Measurements from ENCODE around the gene ABCB6.

ABCB6 gene

DNA sequence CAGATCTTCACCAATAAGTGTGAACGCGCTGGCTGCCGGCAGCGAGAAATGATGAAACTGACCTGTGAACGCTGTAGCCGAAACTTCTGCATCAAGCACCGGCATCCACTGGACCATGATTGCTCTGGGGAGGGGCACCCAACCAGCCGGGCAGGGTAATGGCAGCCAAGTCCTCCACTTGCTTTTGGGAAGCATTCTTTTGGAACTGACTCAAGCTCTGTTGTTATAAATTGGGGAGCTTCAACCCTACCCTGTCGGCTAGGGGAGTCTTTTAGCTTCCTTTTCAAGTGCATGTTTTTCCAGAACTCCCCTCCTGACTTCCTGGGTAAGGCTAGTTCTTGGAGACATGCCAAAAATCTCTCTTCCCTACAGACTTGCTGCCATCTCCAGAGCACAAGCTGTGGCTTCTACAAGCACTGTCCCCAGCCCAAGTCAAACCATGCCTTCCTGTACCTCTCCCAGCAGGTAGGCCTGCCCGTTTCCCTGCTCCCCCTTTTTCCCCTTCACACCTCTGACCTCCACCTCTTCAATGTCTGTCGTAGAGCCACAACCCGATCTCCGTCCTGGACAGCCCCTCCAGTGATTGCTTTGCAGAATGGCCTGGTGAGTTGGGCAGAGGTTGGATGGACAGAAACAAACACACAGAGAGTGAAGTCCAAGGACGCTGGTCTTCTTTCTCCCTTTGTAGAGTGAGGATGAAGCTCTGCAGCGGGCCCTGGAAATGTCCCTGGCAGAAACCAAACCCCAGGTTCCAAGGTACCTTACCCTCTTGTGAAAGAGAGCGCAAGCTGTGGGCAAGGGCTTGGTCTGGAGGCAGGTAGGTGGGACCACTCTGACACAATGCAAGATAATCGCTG is 10.6 kb downstream of the ABCB6 start:
- H3K9me3 Mint-ChIP-seq, result no peaks in the 10 kb centered on the region
- H3K4me3 Mint-ChIP-seq, result peak overlapping the region; percentile 83 to 97 (median 92)
- TF ChIP-seq, protein P1, sequence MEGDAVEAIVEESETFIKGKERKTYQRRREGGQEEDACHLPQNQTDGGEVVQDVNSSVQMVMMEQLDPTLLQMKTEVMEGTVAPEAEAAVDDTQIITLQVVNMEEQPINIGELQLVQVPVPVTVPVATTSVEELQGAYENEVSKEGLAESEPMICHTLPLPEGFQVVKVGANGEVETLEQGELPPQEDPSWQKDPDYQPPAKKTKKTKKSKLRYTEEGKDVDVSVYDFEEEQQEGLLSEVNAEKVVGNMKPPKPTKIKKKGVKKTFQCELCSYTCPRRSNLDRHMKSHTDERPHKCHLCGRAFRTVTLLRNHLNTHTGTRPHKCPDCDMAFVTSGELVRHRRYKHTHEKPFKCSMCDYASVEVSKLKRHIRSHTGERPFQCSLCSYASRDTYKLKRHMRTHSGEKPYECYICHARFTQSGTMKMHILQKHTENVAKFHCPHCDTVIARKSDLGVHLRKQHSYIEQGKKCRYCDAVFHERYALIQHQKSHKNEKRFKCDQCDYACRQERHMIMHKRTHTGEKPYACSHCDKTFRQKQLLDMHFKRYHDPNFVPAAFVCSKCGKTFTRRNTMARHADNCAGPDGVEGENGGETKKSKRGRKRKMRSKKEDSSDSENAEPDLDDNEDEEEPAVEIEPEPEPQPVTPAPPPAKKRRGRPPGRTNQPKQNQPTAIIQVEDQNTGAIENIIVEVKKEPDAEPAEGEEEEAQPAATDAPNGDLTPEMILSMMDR (IDR thresholded peaks at IDR 0.05; ENCODE audit: unreplicated experiment in 3 of 3), result no peak
- peaks cover 5% of the 10 kb centered on the region for H3K27me3 Mint-ChIP-seq (ENCODE audit: low read depth)
- peak overlapping the region; percentile 62 to 97 (median 85) for H3K27ac Mint-ChIP-seq
- peaks cover 31% of the 10 kb centered on the region for H3K36me3 Mint-ChIP-seq (ENCODE audit: low read depth)
- H3K4me1 Mint-ChIP-seq, result peaks cover 23% of the 10 kb centered on the region

DNA sequence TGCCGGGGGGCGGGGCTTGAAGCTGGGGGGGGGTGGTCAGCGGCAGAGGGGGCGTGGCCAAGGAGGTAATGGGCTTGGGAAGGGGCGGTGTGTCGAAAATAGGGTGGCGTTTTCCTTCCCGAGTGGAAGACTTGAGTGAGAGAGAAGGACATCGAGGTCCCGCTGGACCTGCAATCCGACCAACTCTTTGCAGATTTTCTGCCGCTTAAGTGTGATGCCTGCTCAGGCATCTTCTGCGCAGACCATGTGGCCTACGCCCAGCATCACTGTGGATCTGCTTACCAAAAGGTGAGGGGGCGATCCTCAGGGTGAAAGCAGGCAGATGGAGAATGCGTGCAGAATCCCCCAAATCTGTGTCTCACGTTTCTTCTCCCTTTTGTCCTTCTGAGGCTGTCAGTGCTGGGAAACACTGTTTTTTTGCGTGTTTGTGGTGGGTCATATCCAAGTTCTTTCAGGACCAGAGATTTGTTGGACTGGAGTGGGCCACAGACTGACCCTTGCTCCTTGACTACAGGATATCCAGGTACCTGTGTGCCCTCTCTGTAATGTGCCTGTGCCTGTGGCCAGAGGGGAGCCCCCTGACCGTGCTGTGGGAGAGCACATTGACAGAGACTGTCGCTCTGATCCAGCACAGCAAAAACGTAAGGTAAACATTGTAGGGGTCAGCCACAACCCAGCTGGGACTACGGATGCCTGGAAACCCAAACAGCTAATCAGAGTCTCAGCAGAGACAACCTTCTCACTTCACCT is 11.4 kb downstream of the ABCB6 start:
- Mint-ChIP-seq H3K36me3 (ENCODE audit: low read depth) (peaks cover 27% of the 10 kb centered on the region), H3K9me3 (no peaks in the 10 kb centered on the region), H3K4me3 (peak overlapping the region; percentile 83 to 97 (median 92)), H3K4me1 (peaks cover 23% of the 10 kb centered on the region), H3K27ac (peak overlapping the region in 2 of 3 experiments; percentile 85 to 97), H3K27me3 (ENCODE audit: low read depth) (peaks cover 7% of the 10 kb centered on the region)
- TF ChIP-seq, protein P1 (IDR thresholded peaks at IDR 0.05; ENCODE audit: unreplicated experiment in 3 of 3), result no peak

DNA sequence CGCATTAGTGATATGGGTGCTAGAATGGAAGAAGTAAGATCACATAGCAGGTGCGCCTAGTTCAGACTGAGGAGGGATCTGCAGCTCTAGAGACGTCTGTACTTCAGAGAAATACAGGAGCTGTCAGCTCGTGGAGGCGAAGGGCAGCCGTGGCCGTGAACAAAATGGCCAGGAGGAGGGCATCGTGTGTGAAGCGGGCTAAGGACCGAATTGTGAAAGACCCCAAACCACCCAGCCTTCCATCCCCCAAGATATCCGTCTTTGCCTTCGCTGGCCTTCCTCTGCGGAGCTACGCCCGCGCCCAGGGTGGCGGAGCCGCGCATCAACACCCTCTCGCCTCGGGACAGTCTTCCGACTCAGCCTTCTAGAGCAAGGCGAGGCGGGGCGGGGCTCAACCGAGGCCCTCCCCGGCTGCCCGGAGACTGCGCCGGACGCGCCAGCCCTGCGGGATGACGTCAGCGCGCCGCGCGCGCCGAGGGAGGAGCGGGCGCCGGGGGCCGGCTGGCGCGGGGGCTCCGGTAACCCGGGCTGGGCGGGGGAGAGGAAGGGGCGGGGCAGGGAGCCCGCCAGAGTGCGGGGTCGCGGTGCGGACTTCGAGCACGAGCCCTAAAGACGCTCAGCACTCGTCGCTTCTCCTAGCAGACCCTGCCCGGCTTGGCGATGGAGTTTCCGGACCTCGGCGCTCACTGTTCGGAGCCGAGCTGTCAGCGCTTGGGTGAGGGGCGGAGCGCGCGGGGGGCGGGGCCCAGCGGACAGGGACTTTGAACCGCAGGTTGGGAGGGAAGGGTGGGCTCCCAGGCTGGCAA is 12.2 kb downstream of the ABCB6 start, which contains the start of gene ZFAND2B:
Gene ZFAND2B, plus strand, starts transcription at position 455 of the 806 bp plus-strand sequence. Its CDS starts 206 bp downstream, at position 661.
- Mint-ChIP-seq H3K36me3 (ENCODE audit: low read depth) (peaks cover 23% of the 10 kb centered on the region), H3K27ac (peak within 1 kb of the TSS; percentile 90 to 97 (median 95)), H3K9me3 (no peaks in the 10 kb centered on the region), H3K27me3 (ENCODE audit: low read depth) (peaks cover 7% of the 10 kb centered on the region), H3K4me1 (peaks cover 23% of the 10 kb centered on the region), H3K4me3 (peak within 1 kb of the TSS; percentile 83 to 97 (median 92))
- TF ChIP-seq, protein P1 (IDR thresholded peaks at IDR 0.05; ENCODE audit: unreplicated experiment in 3 of 3), result peak in 1 of 3 experiments; percentile 22

DNA sequence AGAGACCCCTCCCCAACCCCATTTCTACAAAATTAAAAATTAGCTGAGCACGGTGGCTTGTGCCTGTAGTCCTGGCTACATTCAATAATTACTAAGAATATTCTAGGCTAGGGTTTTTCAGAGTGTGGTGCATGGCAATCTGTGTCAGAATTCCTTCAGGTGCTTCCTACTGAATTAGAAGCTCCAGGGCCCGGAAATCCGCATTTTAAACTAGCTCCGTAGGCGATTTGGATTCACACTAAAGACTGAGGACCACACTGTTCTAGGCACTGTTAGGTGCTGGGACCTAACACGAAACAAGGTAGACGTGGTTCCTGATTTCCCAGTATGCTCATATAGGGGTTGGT is 12.8 kb downstream of the ABCB6 start:
- Mint-ChIP-seq H3K4me3 (peak overlapping the region; percentile 83 to 97 (median 92)), H3K4me1 (peaks cover 23% of the 10 kb centered on the region), H3K9me3 (no peaks in the 10 kb centered on the region), H3K27me3 (ENCODE audit: low read depth) (peaks cover 7% of the 10 kb centered on the region), H3K27ac (peak overlapping the region; percentile 90 to 97 (median 95)), H3K36me3 (ENCODE audit: low read depth) (peaks cover 20% of the 10 kb centered on the region)
- TF ChIP-seq, protein P1 (IDR thresholded peaks at IDR 0.05; ENCODE audit: unreplicated experiment in 3 of 3), result no peak

DNA sequence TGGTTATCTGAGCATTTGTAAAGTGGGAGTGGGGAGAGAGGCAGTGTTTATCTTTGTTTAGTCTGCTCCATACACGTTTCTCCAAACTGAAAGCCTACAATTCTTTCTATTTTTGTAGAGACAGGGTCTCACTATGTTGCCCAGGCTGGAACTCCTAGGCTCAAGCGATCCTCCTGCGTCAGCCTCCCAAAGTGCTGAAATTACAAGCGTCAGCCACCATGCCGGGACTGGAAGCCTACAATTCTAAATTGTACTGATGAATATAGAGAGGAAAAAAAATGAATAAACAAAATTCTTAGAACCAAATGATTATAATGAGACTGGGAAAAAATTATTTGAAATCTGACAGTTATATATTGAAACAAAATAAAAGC is 13.6 kb downstream of the ABCB6 start:
- Mint-ChIP-seq H3K36me3 (ENCODE audit: low read depth) (peaks cover 15% of the 10 kb centered on the region), H3K27me3 (ENCODE audit: low read depth) (peaks cover 7% of the 10 kb centered on the region), H3K4me1 (peaks cover 23% of the 10 kb centered on the region), H3K4me3 (peak overlapping the region; percentile 69 to 83 (median 71)), H3K27ac (peak overlapping the region in 2 of 3 experiments; percentile 24 to 52), H3K9me3 (no peaks in the 10 kb centered on the region)
- TF ChIP-seq, protein P1 (IDR thresholded peaks at IDR 0.05; ENCODE audit: unreplicated experiment in 3 of 3), result no peak
